Glutamatergic neuron (in vitro differentiated cells): ENCODE data around the gene CABP2. TPM values are rescaled to one million over a fixed set of nuclear protein-coding genes. Genes with fewer than 3 reads are reported as not detected.

Experiments
- DNase-seq: peaks from one replicate; pipeline ENCODE4 v3.0.0; 2022
- H3K27ac Mint-ChIP-seq: one replicate; pipeline ENCODE4 v1.8.0; 2020; ENCODE audit warnings: mild to moderate bottlenecking, mixed read lengths, inconsistent platforms; ENCODE audit not compliant: unreplicated experiment
- H3K27me3 Mint-ChIP-seq: one replicate; pipeline ENCODE4 v1.8.0; 2020; ENCODE audit warnings: mild to moderate bottlenecking, moderate library complexity, mixed read lengths, inconsistent platforms; ENCODE audit not compliant: unreplicated experiment
- H3K36me3 Mint-ChIP-seq: one replicate; pipeline ENCODE4 v1.8.0; 2020; ENCODE audit warnings: mild to moderate bottlenecking, mixed read lengths, inconsistent platforms; ENCODE audit not compliant: unreplicated experiment
- H3K4me1 Mint-ChIP-seq: one replicate; pipeline ENCODE4 v1.8.0; 2020; ENCODE audit warnings: mild to moderate bottlenecking, low read depth, mixed read lengths, inconsistent platforms; ENCODE audit not compliant: unreplicated experiment
- H3K4me3 Mint-ChIP-seq: one replicate; pipeline ENCODE4 v1.8.0; 2020; ENCODE audit warnings: mild to moderate bottlenecking, mixed read lengths, inconsistent platforms; ENCODE audit not compliant: unreplicated experiment
- H3K9me3 Mint-ChIP-seq: one replicate; pipeline ENCODE4 v1.8.0; 2020; ENCODE audit warnings: mild to moderate bottlenecking, moderate library complexity, mixed read lengths, inconsistent platforms; ENCODE audit not compliant: unreplicated experiment
- CTCF ChIP-seq: fragments of 200-600 bp; sonication (generic); IDR thresholded peaks from one replicate; pipeline ENCODE4 v1.5.0; 2021; ENCODE audit not compliant: partially characterized antibody, unreplicated experiment
- total RNA-seq: library from RNA; stranded (reverse); fragmentation: NEBNext Ultra II Directional; extraction: Animal tissue kit (Norgen Biotek cat#: 25700); gene quantifications from one replicate; pipeline ENCODE4 v1.2.1, GENCODE V29; 2021; ENCODE audit not compliant: unreplicated experiment

Gene CABP2
- total RNA-seq, 1 donor from 2014 or later: not detected

- Mint-ChIP-seq H3K36me3 (peaks cover 10% of the 10 kb centered on the region), H3K9me3 (peaks cover 3% of the 10 kb centered on the region), H3K27me3 (peaks cover 5% of the 10 kb centered on the region), H3K27ac (no peak overlapping the region), H3K4me1 (no peaks in the 10 kb centered on the region), H3K4me3 (no peak overlapping the region)
- no peak for TF ChIP-seq CTCF
- no peak for DNase-seq
Observed at GRCh38 chr11:67538823-67539505, 15.7 kb upstream of the CABP2 start.

- Mint-ChIP-seq H3K9me3 (peaks cover 2% of the 10 kb centered on the region), H3K27me3 (peaks cover 5% of the 10 kb centered on the region), H3K27ac (no peak overlapping the region), H3K4me1 (no peaks in the 10 kb centered on the region), H3K4me3 (no peak overlapping the region), H3K36me3 (peaks cover 14% of the 10 kb centered on the region)
- no peak for DNase-seq
- no peak for TF ChIP-seq CTCF
Observed at GRCh38 chr11:67538306-67538705, 15.1 kb upstream of the CABP2 start.

- Mint-ChIP-seq H3K27ac (no peak overlapping the region), H3K36me3 (peaks cover 19% of the 10 kb centered on the region), H3K9me3 (peaks cover 2% of the 10 kb centered on the region), H3K4me3 (no peak overlapping the region), H3K4me1 (no peaks in the 10 kb centered on the region), H3K27me3 (peaks cover 2% of the 10 kb centered on the region)
- no peak for TF ChIP-seq CTCF
- no peak for DNase-seq
Observed at GRCh38 chr11:67535561-67535960, 12.3 kb upstream of the CABP2 start.

GRCh38 chr11:67534070-67534679 lies 10.9 kb upstream of the CABP2 start:
- H3K4me3 Mint-ChIP-seq: no peak overlapping the region
- peaks cover 22% of the 10 kb centered on the region for H3K36me3 Mint-ChIP-seq
- H3K4me1 Mint-ChIP-seq: no peaks in the 10 kb centered on the region
- no peak overlapping the region for H3K27ac Mint-ChIP-seq
- no peaks in the 10 kb centered on the region for H3K27me3 Mint-ChIP-seq
- DNase-seq: no peak
- no peak for TF ChIP-seq CTCF
- H3K9me3 Mint-ChIP-seq: peaks cover 5% of the 10 kb centered on the region

GRCh38 chr11:67532889-67533288 lies 9.6 kb upstream of the CABP2 start:
- peaks cover 1% of the 10 kb centered on the region for H3K27me3 Mint-ChIP-seq
- H3K36me3 Mint-ChIP-seq: peaks cover 17% of the 10 kb centered on the region
- no peak for TF ChIP-seq CTCF
- no peak overlapping the region for H3K4me3 Mint-ChIP-seq
- H3K27ac Mint-ChIP-seq: no peak overlapping the region
- DNase-seq: no peak
- no peaks in the 10 kb centered on the region for H3K4me1 Mint-ChIP-seq
- H3K9me3 Mint-ChIP-seq: peaks cover 5% of the 10 kb centered on the region
